Astrocyte (in vitro differentiated cells and primary cell): ENCODE data around the gene ITGA1. TPM values are rescaled to one million over a fixed set of nuclear protein-coding genes. Genes with fewer than 3 reads are reported as not detected.
"Not testable (repeated sequence)": the region's sequence is repeated elsewhere in the genome, so short reads cannot be mapped to it uniquely, and the experiment has no call there.

ENCODE experiments used
- DNase-seq: peaks from one replicate; pipeline ENCODE4 v3.0.0-alpha.2; 2010; ENCODE audit warnings: low read depth
- FAIRE-seq: peaks from 2 replicates; lab custom pipeline; 2011; peaks lifted over from hg19 to GRCh38; lab: Jason Lieb, UNC
- H2AFZ ChIP-seq: 2 replicates; pipeline ENCODE4 v1.6.0; 2012; ENCODE audit warnings: low read depth, low read length, inconsistent platforms
- H3K27ac ChIP-seq: 2 replicates; pipeline ENCODE4 v1.5.1; 2011; ENCODE audit warnings: low read depth, low read length, inconsistent platforms
- H3K27me3 ChIP-seq: 2 replicates; pipeline ENCODE4 v1.6.0; 2011; ENCODE audit warnings: low read length, inconsistent platforms; ENCODE audit not compliant: insufficient read depth
- H3K36me3 ChIP-seq: 2 replicates; pipeline ENCODE4 v1.5.1; 2011; ENCODE audit warnings: low read length, inconsistent platforms; ENCODE audit not compliant: insufficient read depth
- H3K4me1 ChIP-seq: 2 replicates; pipeline ENCODE4 v1.5.1; 2011; ENCODE audit warnings: low read length, inconsistent platforms; ENCODE audit not compliant: insufficient read depth
- H3K4me2 ChIP-seq: 2 replicates; pipeline ENCODE4 v1.6.0; 2012; ENCODE audit warnings: low read length, inconsistent platforms
- H3K4me3 ChIP-seq: 2 replicates; pipeline ENCODE4 v1.5.1; 2011; ENCODE audit warnings: low read depth, mild to moderate bottlenecking, low read length, inconsistent platforms; ENCODE audit not compliant: insufficient read depth
- H3K79me2 ChIP-seq: 2 replicates; pipeline ENCODE4 v1.6.0; 2012; ENCODE audit warnings: mild to moderate bottlenecking, low read length, inconsistent platforms; ENCODE audit not compliant: insufficient read depth
- H3K9ac ChIP-seq: 2 replicates; pipeline ENCODE4 v1.6.0; 2012; ENCODE audit warnings: mild to moderate bottlenecking, low read length, inconsistent platforms
- H3K9me3 ChIP-seq: 2 replicates; pipeline ENCODE4 v1.5.1; 2012; ENCODE audit warnings: low read depth, mild to moderate bottlenecking, low read length, inconsistent platforms; ENCODE audit not compliant: insufficient read depth
- H4K20me1 ChIP-seq: 2 replicates; pipeline ENCODE4 v1.6.0; 2012; ENCODE audit warnings: low read length, inconsistent platforms; ENCODE audit not compliant: insufficient read depth
- H3K27ac Mint-ChIP-seq: one replicate; pipeline ENCODE4 v1.8.0; 2021; ENCODE audit warnings: mild to moderate bottlenecking, mixed read lengths; ENCODE audit not compliant: unreplicated experiment
- H3K27me3 Mint-ChIP-seq: one replicate; pipeline ENCODE4 v1.8.0; 2021; ENCODE audit warnings: low read depth, mixed read lengths; ENCODE audit not compliant: unreplicated experiment
- H3K36me3 Mint-ChIP-seq: one replicate; pipeline ENCODE4 v1.8.0; 2021; ENCODE audit warnings: low read depth, mixed read lengths; ENCODE audit not compliant: unreplicated experiment
- H3K4me1 Mint-ChIP-seq: one replicate; pipeline ENCODE4 v1.8.0; 2021; ENCODE audit warnings: low read depth, mixed read lengths; ENCODE audit not compliant: unreplicated experiment
- H3K4me3 Mint-ChIP-seq: one replicate; pipeline ENCODE4 v1.8.0; 2021; ENCODE audit warnings: mild to moderate bottlenecking, moderate library complexity, mixed read lengths; ENCODE audit not compliant: unreplicated experiment
- H3K9me3 Mint-ChIP-seq: one replicate; pipeline ENCODE4 v1.8.0; 2021; ENCODE audit warnings: mild to moderate bottlenecking, mixed read lengths; ENCODE audit not compliant: unreplicated experiment
- EZH2 ChIP-seq: IDR thresholded peaks from 2 replicates; pipeline ENCODE4 v1.6.1; 2012; ENCODE audit warnings: mild to moderate bottlenecking, low read length, inconsistent platforms; ENCODE audit not compliant: insufficient read depth
- total RNA-seq: library from RNA; stranded (reverse); gene quantifications from 2 replicates; pipeline ENCODE4 v1.2.1, GENCODE V29; 2021
- TF ChIP-seq, protein P1 (sequence below): IDR thresholded peaks from 2 replicates; pipeline ENCODE4 v1.5.1; 2011; ENCODE audit warnings: low read depth, mild to moderate bottlenecking, inconsistent platforms, low read length, moderate library complexity; ENCODE audit not compliant: insufficient read depth

ITGA1 gene
- total RNA-seq, 1 donor from 2014 or later, result 73.7 TPM

DNA sequence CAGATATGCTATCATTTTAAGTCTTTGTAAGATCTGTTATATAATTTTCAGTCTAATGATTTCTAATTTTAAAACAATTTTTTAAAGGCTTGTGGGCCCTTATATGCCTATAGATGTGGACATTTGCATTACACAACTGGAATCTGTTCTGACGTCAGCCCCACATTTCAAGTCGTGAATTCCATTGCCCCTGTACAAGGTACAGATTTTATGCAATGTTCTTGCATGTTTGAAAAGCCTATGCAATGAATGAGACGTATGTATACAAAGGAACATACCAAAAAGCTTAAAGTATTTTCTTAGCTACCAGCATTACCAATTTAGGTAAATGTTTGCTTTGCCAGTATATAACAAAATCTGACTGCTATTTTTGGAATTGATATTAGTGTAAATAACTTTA, 77.2 kb downstream of the ITGA1 start:
- H3K4me1 ChIP-seq, result peaks cover 15% of the 10 kb centered on the region
- TF ChIP-seq, protein P1, sequence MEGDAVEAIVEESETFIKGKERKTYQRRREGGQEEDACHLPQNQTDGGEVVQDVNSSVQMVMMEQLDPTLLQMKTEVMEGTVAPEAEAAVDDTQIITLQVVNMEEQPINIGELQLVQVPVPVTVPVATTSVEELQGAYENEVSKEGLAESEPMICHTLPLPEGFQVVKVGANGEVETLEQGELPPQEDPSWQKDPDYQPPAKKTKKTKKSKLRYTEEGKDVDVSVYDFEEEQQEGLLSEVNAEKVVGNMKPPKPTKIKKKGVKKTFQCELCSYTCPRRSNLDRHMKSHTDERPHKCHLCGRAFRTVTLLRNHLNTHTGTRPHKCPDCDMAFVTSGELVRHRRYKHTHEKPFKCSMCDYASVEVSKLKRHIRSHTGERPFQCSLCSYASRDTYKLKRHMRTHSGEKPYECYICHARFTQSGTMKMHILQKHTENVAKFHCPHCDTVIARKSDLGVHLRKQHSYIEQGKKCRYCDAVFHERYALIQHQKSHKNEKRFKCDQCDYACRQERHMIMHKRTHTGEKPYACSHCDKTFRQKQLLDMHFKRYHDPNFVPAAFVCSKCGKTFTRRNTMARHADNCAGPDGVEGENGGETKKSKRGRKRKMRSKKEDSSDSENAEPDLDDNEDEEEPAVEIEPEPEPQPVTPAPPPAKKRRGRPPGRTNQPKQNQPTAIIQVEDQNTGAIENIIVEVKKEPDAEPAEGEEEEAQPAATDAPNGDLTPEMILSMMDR, result no peak
- no peak for TF ChIP-seq EZH2
- H3K27me3 ChIP-seq, result no peaks in the 10 kb centered on the region
- H2AFZ ChIP-seq, result no peak overlapping the region
- H3K27ac ChIP-seq, result peak overlapping the region; percentile 23
- Mint-ChIP-seq H3K9me3 (no peaks in the 10 kb centered on the region), H3K36me3 (peaks cover 5% of the 10 kb centered on the region), H3K27me3 (no peaks in the 10 kb centered on the region), H3K27ac (no peak overlapping the region), H3K4me1 (peaks cover 33% of the 10 kb centered on the region), H3K4me3 (no peak overlapping the region)
- no peaks in the 10 kb centered on the region for H3K36me3 ChIP-seq
- peak; percentile 10 for DNase-seq
- H4K20me1 ChIP-seq, result no peaks in the 10 kb centered on the region
- no peaks in the 10 kb centered on the region for H3K9me3 ChIP-seq
- H3K79me2 ChIP-seq, result no peaks in the 10 kb centered on the region
- H3K4me2 ChIP-seq, result no peak overlapping the region
- no peak overlapping the region for H3K4me3 ChIP-seq
- peak; percentile 43 for FAIRE-seq
- H3K9ac ChIP-seq, result no peak overlapping the region

DNA sequence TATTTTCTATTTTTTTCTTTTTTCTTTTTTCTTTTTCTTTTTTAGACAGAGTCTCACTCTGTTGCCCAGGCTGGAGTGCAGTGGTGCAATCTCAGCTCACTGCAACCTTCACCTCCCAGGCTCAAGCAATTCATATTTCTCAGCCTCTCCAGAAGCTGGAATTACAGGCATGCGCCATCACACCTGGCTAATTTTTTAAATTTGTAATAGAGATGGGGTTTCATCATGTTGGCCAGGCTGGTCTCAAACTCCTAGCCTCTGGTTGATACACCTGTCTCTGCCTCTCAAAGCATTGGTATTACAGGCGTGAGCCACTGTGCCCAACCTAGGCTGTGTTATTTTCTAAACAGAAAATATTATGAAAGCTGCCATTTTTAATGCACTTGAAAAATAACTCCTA, 78.3 kb downstream of the ITGA1 start:
- not testable (repeated sequence) for H3K27me3 Mint-ChIP-seq, H3K27ac Mint-ChIP-seq, H3K9me3 Mint-ChIP-seq, H3K27ac ChIP-seq, H3K36me3 ChIP-seq, H3K9ac ChIP-seq, H3K79me2 ChIP-seq, H3K4me2 ChIP-seq, H3K36me3 Mint-ChIP-seq, H3K4me3 Mint-ChIP-seq, H4K20me1 ChIP-seq, H3K9me3 ChIP-seq, H3K27me3 ChIP-seq, FAIRE-seq, H3K4me3 ChIP-seq, DNase-seq, H2AFZ ChIP-seq
- peaks cover 16% of the 10 kb centered on the region for H3K4me1 ChIP-seq
- H3K4me1 Mint-ChIP-seq, result peaks cover 42% of the 10 kb centered on the region

DNA sequence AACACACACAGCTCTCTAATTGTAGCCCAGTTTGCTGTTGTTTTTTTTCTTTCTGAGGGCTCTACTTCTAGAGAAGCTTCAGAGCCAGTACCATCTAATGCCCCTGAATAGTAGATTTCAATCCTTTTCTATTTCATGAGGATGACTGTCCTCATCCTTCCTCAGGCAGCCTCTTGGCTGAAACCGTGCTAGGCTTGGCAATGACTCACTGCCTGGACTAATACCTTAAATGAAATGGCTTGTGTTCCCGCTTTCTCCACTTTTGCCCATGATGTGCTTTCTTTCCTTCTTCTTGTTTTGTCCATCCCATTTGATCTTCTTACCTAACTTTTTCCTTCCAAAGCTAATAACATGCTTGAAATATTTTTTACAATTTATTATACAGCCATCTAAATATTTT, 80.1 kb downstream of the ITGA1 start:
- FAIRE-seq (no peak), DNase-seq (peak; percentile 36)
- TF ChIP-seq EZH2, result no peak
- TF ChIP-seq, protein P1, result no peak
- no peak overlapping the region for H3K27ac ChIP-seq
- H3K4me2 ChIP-seq, result no peak overlapping the region
- H3K27ac Mint-ChIP-seq, result peak overlapping the region; percentile 73
- no peaks in the 10 kb centered on the region for H3K27me3 ChIP-seq
- no peaks in the 10 kb centered on the region for H3K36me3 ChIP-seq
- H2AFZ ChIP-seq, result no peak overlapping the region
- H3K27me3 Mint-ChIP-seq, result no peaks in the 10 kb centered on the region
- peaks cover 3% of the 10 kb centered on the region for H3K36me3 Mint-ChIP-seq
- H3K9me3 ChIP-seq, result no peaks in the 10 kb centered on the region
- H3K9ac ChIP-seq, result no peak overlapping the region
- H3K9me3 Mint-ChIP-seq, result no peaks in the 10 kb centered on the region
- no peaks in the 10 kb centered on the region for H3K79me2 ChIP-seq
- H4K20me1 ChIP-seq, result no peaks in the 10 kb centered on the region
- H3K4me3 Mint-ChIP-seq, result no peak overlapping the region
- no peak overlapping the region for H3K4me3 ChIP-seq
- peaks cover 52% of the 10 kb centered on the region for H3K4me1 Mint-ChIP-seq
- H3K4me1 ChIP-seq, result peaks cover 16% of the 10 kb centered on the region
